GM19455 (cell line): ENCODE measurements around the gene DNAJC2.
A peak's percentile ranks its signal among the peaks of the same experiment; 100 is the strongest.

Source experiments
- ATAC-seq: cut with Tn5 transposase; IDR thresholded peaks from one replicate; pipeline ENCODE4 v1.9.1; 2021; ENCODE audit not compliant: unreplicated experiment

Gene DNAJC2

GRCh38 chr7:103344453-103345149 is at the start of gene DNAJC2:
DNAJC2 (minus strand) TSS chr7:103344767; CDS start chr7:103344622, 145 bp downstream.
- ATAC-seq = peak; percentile 78

GRCh38 chr7:103391976-103392375 is 47.4 kb upstream of the DNAJC2 start:
- ATAC-seq = no peak

GRCh38 chr7:103391150-103391549 is 46.6 kb upstream of the DNAJC2 start:
- ATAC-seq = no peak

GRCh38 chr7:103389263-103389662 is 44.7 kb upstream of the DNAJC2 start:
- no peak for ATAC-seq

- ATAC-seq = no peak
Observed at GRCh38 chr7:103388469-103389140, 44.0 kb upstream of the DNAJC2 start.

- ATAC-seq = no peak
Observed at GRCh38 chr7:103387242-103387641, 42.7 kb upstream of the DNAJC2 start.

- ATAC-seq = no peak
Observed at GRCh38 chr7:103382032-103382402, 37.5 kb upstream of the DNAJC2 start.

GRCh38 chr7:103381280-103382031 is 36.9 kb upstream of the DNAJC2 start:
- no peak for ATAC-seq

GRCh38 chr7:103380395-103381191 is 36.0 kb upstream of the DNAJC2 start:
- no peak for ATAC-seq

GRCh38 chr7:103379270-103379975 is 34.9 kb upstream of the DNAJC2 start:
- ATAC-seq = no peak

GRCh38 chr7:103373866-103374643 is 29.5 kb upstream of the DNAJC2 start:
- ATAC-seq = no peak

- no peak for ATAC-seq
Observed at GRCh38 chr7:103369432-103369831, 24.9 kb upstream of the DNAJC2 start.

- ATAC-seq = no peak
Observed at GRCh38 chr7:103349805-103350204, 5.2 kb upstream of the DNAJC2 start.

GRCh38 chr7:103348959-103349358 is 4.4 kb upstream of the DNAJC2 start:
- no peak for ATAC-seq

- no peak for ATAC-seq
Observed at GRCh38 chr7:103348452-103348851, 3.9 kb upstream of the DNAJC2 start.

GRCh38 chr7:103347507-103348267 is 3.1 kb upstream of the DNAJC2 start, which contains the start of gene PSMC2:
PSMC2 (plus strand) TSS chr7:103347643; CDS start chr7:103347712, 69 bp downstream.
- peak; percentile 72 for ATAC-seq

- ATAC-seq = no peak
Observed at GRCh38 chr7:103346396-103346795, 1.8 kb upstream of the DNAJC2 start.

GRCh38 chr7:103343758-103344452 is 662 bp downstream of the DNAJC2 start:
- peak; percentile 19 for ATAC-seq
